ENCODE data around the gene EFL1. TPM values are rescaled to one million over a fixed set of nuclear protein-coding genes. Genes with fewer than 3 reads are reported as not detected.

The EFL1 gene
- total and polyA plus RNA-seq, 2 of the 8 experiments (the other 6 are each of a cell fraction or from before 2014, with no cell fraction given): 10.8 to 31.5 TPM

DNA sequence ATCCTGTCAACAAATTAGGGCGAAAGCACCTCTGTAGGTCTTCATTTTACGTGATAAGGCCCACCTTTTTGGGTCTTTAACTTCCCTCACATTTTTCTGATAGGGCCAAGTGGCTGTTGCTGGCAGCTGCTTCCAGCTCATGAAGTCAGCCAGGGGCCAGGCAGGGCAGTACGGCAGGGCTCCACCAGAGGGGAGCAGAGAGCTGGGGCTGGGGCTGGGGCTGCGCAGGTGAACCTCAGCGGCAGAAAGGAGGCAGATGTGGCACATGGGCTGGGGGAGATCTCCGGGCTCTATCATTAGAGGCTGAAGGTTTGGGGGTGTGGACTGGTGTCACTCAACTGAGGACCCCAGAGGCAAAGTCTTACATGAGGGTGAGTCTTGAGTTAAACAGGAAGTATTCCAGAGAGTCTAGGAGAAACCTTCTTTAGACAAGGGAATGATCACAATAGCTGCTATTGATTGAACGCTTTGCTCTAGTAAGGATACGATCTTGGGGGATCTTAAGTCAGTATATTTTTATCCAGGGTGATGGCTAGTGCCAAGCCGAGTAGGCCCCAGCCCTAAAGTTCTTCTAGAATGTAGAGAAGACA lies 153.9 kb downstream of the EFL1 start (continued):
- TF ChIP-seq, protein P1, sequence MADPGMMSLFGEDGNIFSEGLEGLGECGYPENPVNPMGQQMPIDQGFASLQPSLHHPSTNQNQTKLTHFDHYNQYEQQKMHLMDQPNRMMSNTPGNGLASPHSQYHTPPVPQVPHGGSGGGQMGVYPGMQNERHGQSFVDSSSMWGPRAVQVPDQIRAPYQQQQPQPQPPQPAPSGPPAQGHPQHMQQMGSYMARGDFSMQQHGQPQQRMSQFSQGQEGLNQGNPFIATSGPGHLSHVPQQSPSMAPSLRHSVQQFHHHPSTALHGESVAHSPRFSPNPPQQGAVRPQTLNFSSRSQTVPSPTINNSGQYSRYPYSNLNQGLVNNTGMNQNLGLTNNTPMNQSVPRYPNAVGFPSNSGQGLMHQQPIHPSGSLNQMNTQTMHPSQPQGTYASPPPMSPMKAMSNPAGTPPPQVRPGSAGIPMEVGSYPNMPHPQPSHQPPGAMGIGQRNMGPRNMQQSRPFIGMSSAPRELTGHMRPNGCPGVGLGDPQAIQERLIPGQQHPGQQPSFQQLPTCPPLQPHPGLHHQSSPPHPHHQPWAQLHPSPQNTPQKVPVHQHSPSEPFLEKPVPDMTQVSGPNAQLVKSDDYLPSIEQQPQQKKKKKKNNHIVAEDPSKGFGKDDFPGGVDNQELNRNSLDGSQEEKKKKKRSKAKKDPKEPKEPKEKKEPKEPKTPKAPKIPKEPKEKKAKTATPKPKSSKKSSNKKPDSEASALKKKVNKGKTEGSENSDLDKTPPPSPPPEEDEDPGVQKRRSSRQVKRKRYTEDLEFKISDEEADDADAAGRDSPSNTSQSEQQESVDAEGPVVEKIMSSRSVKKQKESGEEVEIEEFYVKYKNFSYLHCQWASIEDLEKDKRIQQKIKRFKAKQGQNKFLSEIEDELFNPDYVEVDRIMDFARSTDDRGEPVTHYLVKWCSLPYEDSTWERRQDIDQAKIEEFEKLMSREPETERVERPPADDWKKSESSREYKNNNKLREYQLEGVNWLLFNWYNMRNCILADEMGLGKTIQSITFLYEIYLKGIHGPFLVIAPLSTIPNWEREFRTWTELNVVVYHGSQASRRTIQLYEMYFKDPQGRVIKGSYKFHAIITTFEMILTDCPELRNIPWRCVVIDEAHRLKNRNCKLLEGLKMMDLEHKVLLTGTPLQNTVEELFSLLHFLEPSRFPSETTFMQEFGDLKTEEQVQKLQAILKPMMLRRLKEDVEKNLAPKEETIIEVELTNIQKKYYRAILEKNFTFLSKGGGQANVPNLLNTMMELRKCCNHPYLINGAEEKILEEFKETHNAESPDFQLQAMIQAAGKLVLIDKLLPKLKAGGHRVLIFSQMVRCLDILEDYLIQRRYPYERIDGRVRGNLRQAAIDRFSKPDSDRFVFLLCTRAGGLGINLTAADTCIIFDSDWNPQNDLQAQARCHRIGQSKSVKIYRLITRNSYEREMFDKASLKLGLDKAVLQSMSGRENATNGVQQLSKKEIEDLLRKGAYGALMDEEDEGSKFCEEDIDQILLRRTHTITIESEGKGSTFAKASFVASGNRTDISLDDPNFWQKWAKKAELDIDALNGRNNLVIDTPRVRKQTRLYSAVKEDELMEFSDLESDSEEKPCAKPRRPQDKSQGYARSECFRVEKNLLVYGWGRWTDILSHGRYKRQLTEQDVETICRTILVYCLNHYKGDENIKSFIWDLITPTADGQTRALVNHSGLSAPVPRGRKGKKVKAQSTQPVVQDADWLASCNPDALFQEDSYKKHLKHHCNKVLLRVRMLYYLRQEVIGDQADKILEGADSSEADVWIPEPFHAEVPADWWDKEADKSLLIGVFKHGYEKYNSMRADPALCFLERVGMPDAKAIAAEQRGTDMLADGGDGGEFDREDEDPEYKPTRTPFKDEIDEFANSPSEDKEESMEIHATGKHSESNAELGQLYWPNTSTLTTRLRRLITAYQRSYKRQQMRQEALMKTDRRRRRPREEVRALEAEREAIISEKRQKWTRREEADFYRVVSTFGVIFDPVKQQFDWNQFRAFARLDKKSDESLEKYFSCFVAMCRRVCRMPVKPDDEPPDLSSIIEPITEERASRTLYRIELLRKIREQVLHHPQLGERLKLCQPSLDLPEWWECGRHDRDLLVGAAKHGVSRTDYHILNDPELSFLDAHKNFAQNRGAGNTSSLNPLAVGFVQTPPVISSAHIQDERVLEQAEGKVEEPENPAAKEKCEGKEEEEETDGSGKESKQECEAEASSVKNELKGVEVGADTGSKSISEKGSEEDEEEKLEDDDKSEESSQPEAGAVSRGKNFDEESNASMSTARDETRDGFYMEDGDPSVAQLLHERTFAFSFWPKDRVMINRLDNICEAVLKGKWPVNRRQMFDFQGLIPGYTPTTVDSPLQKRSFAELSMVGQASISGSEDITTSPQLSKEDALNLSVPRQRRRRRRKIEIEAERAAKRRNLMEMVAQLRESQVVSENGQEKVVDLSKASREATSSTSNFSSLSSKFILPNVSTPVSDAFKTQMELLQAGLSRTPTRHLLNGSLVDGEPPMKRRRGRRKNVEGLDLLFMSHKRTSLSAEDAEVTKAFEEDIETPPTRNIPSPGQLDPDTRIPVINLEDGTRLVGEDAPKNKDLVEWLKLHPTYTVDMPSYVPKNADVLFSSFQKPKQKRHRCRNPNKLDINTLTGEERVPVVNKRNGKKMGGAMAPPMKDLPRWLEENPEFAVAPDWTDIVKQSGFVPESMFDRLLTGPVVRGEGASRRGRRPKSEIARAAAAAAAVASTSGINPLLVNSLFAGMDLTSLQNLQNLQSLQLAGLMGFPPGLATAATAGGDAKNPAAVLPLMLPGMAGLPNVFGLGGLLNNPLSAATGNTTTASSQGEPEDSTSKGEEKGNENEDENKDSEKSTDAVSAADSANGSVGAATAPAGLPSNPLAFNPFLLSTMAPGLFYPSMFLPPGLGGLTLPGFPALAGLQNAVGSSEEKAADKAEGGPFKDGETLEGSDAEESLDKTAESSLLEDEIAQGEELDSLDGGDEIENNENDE (IDR thresholded peaks at IDR 0.05; ENCODE audit: insufficient replicate concordance, low read length): no peak
- TF ChIP-seq SP1 (IDR thresholded peaks at IDR 0.05; ENCODE audit: low read depth, low read length): no peak
- TF ChIP-seq RFX5 (IDR thresholded peaks at IDR 0.05; ENCODE audit: borderline replicate concordance, low read depth, low read length): no peak
- TF ChIP-seq ZNF274 (IDR thresholded peaks at IDR 0.05; ENCODE audit: borderline replicate concordance, extremely low read depth, low read length): no peak
- peak; percentile 85 to 89 for TF ChIP-seq RAD21 (IDR thresholded peaks at IDR 0.05 in 1 of 2, conservative IDR thresholded peaks at IDR 0.05 in 1 of 2; ENCODE audit: low read depth in 2 of 2, low read length in 2 of 2)
- TF ChIP-seq BCL11A (IDR thresholded peaks at IDR 0.05; ENCODE audit: low read depth in 2 of 2, low read length in 2 of 2): no peak
- peak; percentile 77; the same call in 1 of the 2 replicates for TF ChIP-seq RXRA (IDR thresholded peaks at IDR 0.05; ENCODE audit: insufficient read depth, low read depth, low read length)
